IPS-NIHi7 (cell line): Measurements from ENCODE around the gene NELFE.
"Not testable (repeated sequence)": the region's sequence is repeated elsewhere in the genome, so short reads cannot be mapped to it uniquely, and the experiment has no call there.

Source experiments
- DNase-seq: peaks from one replicate; pipeline ENCODE4 v3.0.0; 2012; ENCODE audit warnings: mixed read lengths; ENCODE audit errors: extremely low spot score

Gene NELFE

DNA sequence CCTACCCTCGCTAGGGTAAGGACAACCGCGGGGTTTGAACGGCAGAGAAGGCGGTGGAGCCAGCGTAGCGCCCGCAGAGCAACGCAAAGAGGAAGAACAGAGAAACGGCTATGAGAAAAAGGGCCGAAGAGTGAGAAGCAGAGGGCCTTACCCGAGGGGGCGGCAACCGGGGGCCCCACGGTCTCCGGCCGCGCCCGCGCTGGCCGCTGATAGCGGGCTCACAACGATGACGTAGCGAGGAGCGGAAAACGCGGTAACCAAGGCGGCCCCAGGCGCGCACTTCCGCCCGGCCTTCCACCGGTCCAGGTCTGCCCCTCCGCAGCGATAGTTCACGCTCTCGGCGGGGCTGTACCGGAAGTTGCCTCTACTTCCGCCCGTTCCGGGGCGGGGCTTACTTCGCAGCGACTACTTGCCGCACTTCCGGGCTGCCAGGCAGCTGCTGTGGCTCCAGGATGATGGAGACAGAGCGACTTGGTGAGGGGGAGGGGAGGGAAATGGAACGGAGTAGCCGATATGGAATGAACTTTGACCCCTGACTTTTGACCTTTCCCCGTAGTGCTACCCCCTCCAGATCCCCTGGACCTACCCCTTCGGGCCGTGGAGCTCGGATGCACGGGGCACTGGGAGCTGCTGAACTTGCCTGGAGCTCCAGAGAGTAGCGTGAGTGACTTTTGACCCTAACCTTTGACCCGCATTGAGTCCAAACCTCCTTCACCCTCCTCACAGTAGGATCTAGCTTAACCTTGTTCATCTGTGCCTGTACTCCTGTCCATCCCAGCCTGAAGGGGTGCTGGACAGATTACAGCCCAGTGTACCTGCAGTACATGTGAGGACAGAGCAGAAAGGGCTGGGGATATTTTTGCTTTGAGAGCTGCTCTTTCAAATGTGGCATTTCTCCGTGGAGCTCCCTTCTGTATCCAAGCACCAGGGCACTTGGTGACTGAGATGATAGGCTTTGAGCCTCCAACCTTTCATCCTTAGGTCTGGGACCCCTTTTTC is at the start of gene NELFE, which contains the start of gene SKIC2:
Gene NELFE, minus strand, starts transcription at position 231 of the 999 bp plus-strand sequence. CDS start 525 bp downstream, outside the sequence.
Gene SKIC2, plus strand, starts transcription at position 435 of the 999 bp plus-strand sequence. Its CDS starts 18 bp downstream, at position 453.
- peak; percentile 100 for DNase-seq

DNA sequence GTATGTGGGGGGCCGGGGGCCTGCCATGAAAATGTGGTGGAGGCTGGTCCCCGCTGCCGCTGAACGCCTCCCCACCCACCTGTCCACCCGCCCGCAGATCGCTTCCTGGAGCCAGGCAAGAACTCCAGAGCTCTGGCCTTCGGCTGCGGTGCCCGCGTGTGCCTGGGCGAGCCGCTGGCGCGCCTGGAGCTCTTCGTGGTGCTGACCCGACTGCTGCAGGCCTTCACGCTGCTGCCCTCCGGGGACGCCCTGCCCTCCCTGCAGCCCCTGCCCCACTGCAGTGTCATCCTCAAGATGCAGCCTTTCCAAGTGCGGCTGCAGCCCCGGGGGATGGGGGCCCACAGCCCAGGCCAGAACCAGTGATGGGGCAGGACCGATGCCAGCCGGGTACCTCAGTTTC is 49.3 kb upstream of the NELFE start:
- not testable (repeated sequence) for DNase-seq

GRCh38 chr6:32007086-32007485 is 48.3 kb upstream of the NELFE start:
- not testable (repeated sequence) for DNase-seq

- peak; percentile 1 for DNase-seq
Observed at GRCh38 chr6:32005991-32006529, 47.3 kb upstream of the NELFE start.

DNA sequence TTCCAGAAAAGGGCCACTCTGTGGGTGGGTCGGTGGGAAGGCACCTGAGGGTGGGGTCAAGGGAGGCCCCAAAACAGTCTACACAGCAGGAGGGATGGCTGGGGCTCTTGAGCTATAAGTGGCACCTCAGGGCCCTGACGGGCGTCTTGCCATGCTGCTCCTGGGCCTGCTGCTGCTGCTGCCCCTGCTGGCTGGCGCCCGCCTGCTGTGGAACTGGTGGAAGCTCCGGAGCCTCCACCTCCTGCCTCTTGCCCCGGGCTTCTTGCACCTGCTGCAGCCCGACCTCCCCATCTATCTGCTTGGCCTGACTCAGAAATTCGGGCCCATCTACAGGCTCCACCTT is 46.7 kb upstream of the NELFE start:
- not testable (repeated sequence) for DNase-seq

GRCh38 chr6:32004864-32005537 is 46.2 kb upstream of the NELFE start:
- DNase-seq = not testable (repeated sequence)

- not testable (repeated sequence) for DNase-seq
Observed at GRCh38 chr6:32004393-32004792, 45.6 kb upstream of the NELFE start.

- not testable (repeated sequence) for DNase-seq
Observed at GRCh38 chr6:32003301-32003700, 44.5 kb upstream of the NELFE start.

GRCh38 chr6:32002546-32003268 is 43.9 kb upstream of the NELFE start:
- not testable (repeated sequence) for DNase-seq

DNA sequence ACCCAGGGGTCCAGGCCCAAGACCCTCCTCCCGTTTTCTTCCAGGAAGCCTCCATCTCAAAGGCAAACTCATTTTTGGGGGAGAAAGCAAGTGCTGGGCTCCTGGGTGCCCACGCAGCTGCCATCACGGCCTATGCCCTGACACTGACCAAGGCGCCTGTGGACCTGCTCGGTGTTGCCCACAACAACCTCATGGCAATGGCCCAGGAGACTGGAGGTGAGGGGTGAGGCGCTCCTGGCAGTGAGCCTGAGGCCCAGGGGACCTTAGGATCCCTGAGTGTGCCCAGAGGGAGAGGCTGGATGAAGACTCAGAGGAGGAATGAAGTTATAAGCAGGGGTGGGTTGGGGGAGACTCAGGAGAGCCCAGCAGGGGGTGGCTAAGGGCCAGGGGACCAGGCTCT is 37.6 kb upstream of the NELFE start:
- DNase-seq = not testable (repeated sequence)

DNA sequence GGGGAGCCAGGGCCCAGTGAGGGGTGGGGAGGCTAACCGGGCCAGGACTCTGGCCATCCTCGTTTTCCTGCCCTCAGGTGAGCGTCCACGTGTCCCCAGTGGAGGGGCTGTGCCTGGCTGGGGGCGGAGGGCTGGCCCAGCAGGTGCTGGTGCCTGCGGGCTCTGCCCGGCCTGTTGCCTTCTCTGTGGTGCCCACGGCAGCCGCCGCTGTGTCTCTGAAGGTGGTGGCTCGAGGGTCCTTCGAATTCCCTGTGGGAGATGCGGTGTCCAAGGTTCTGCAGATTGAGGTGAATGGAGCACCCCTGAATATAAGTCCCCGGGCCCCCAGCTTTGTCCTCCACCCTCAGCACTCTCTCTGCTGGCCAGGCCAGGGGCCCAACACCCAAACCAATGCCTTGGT is 35.6 kb upstream of the NELFE start:
- DNase-seq = not testable (repeated sequence)

GRCh38 chr6:31989363-31989762 is 30.6 kb upstream of the NELFE start:
- not testable (repeated sequence) for DNase-seq

DNA sequence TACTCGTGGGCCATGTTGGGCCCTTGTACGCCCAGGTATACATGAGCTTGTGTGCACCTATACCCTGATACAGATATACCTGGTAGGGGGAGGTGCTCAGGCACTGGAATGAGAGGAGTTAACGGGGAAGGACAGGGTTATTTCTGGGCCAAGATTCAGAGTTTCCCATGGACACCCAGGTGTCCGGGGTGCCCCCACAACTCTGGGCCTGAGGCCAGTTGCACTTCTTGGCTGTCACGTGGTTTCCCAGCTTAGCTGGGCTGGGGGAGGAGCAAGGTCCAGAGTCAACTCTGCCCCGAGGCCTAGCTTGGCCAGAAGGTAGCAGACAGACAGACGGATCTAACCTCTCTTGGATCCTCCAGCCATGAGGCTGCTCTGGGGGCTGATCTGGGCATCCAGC is 23.0 kb upstream of the NELFE start, which contains the start of gene C4A:
Gene C4A, plus strand, starts transcription at position 314 of the 400 bp plus-strand sequence. Its CDS starts 51 bp downstream, at position 365.
- not testable (repeated sequence) for DNase-seq

- DNase-seq = not testable (repeated sequence)
Observed at GRCh38 chr6:31980998-31981397, 22.2 kb upstream of the NELFE start.

- DNase-seq = not testable (repeated sequence)
Observed at GRCh38 chr6:31980195-31980876, 21.6 kb upstream of the NELFE start.

DNA sequence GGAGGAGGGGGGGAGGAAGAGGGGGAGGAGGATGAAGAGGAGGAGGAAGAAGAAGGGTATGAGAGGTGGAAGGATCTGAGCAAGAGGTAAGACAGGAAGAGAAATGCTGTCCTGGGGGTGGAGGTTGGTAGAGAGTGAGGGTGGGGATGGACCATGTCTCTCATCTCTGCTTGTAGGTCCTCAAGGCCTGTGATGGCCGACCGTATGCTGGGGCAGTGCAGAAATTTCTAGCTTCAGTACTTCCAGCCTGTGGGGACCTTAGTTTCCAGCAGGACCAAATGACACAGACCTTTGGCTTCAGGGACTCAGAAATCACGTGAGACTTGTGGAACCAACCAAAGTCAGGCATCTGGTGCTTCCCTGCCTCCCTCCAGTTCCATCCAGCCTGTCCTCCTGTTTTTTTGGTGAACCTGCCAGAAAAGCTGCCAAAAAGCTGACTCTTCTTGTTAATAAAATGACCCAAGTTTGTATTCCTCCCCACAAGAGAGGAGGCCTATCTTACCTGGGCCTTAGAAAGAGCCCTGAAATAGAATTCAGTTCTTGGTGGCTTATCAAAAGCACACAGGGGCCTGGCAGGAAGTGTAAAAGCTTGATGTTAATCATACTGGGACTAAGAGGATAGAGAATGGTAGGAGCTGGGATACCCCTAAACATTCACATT is 20.6 kb upstream of the NELFE start:
- no peak for DNase-seq

GRCh38 chr6:31978831-31979230 is 20.1 kb upstream of the NELFE start:
- no peak for DNase-seq

DNA sequence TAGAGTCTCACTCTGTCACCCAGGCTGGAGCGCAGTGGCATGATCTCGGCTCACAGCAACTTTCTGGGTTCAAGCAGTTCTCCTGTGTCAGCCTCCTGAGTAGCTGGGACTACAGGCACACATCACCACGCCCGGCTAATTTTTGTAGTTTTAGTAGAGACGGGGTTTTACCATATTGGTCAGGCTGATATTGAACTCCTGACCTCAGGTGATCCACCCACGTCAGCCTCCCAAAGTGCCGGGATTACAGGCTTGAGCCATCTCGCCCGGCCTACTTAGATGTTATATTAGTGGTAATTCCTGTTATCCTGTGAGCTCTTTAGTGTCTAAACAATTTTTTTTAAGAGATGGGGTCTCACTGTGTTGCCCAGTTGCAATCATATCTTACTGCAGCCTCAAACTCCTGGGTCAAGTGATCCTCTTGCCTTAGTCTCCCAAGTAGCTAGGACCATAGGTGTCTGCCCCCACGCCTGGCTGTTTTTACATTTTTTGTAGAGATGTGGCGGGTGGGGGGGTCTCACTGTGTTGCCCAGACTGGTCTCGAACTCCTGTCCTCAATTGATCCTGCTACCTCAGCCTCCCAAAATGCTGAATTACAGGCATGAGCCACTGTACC is 19.2 kb upstream of the NELFE start:
- no peak for DNase-seq

- DNase-seq = not testable (repeated sequence)
Observed at GRCh38 chr6:31976065-31976464, 17.3 kb upstream of the NELFE start.
